Endometrial microvascular endothelial cells (primary cell): Measurements from ENCODE around the gene HSPA14. TPM values are rescaled to one million over a fixed set of nuclear protein-coding genes. Genes with fewer than 3 reads are reported as not detected.
"Not testable (repeated sequence)": the region's sequence is repeated elsewhere in the genome, so short reads cannot be mapped to it uniquely, and the experiment has no call there.

Source experiments
- in situ Hi-C: cut with HindIII; loops from 2 replicates; pipeline ENCODE4 v1.10.0; 2017; ENCODE audit warnings: low sequenced_read_pairs, low pct_unique_long_range_greater_than_20kb; ENCODE audit errors: inconsistent ontology term
- total RNA-seq: library from RNA; depleted of rRNA; stranded (reverse); fragments of >200 nt; gene quantifications from one replicate; pipeline ENCODE4 v1.2.3, GENCODE V29; 2015; ENCODE audit errors: inconsistent ontology term

HSPA14 gene
- total RNA-seq, 1 donor from 2014 or later: 18.9 TPM

GRCh38 chr10:14878266-14879123, 40.4 kb downstream of the HSPA14 start, which contains the start of gene SUV39H2:
SUV39H2 (plus strand) TSS chr10:14878866; CDS start chr10:14878889, 23 bp downstream.
- in situ Hi-C loops: no loop called here

GRCh38 chr10:14879124-14879927, 41.2 kb downstream of the HSPA14 start:
- in situ Hi-C loops: no loop called here

- in situ Hi-C loops: no loop called here
Measured at GRCh38 chr10:14879928-14880193, 41.8 kb downstream of the HSPA14 start.

GRCh38 chr10:14880229-14880628, 42.1 kb downstream of the HSPA14 start:
- in situ Hi-C loops: no loop called here

- in situ Hi-C loops: no loop called here
Measured at GRCh38 chr10:14884082-14884481, 46.0 kb downstream of the HSPA14 start.

- in situ Hi-C loops: no loop called here
Measured at GRCh38 chr10:14889318-14889717, 51.2 kb downstream of the HSPA14 start.

- in situ Hi-C loops: no loop called here
Measured at GRCh38 chr10:14891151-14891550, 53.0 kb downstream of the HSPA14 start.

GRCh38 chr10:14904316-14904732, 66.2 kb downstream of the HSPA14 start:
- in situ Hi-C loops: no loop called here

GRCh38 chr10:14904864-14905263, 66.8 kb downstream of the HSPA14 start:
- in situ Hi-C loops: no loop called here

- in situ Hi-C loops: no loop called here
Measured at GRCh38 chr10:14905890-14906289, 67.8 kb downstream of the HSPA14 start.

- in situ Hi-C loops: no loop called here
Measured at GRCh38 chr10:14906765-14907164, 68.7 kb downstream of the HSPA14 start.

GRCh38 chr10:14907591-14907990, 69.5 kb downstream of the HSPA14 start:
- in situ Hi-C loops: not testable (repeated sequence)

- in situ Hi-C loops: no loop called here
Measured at GRCh38 chr10:14909101-14909500, 71.0 kb downstream of the HSPA14 start.

GRCh38 chr10:14910953-14911352, 72.8 kb downstream of the HSPA14 start:
- in situ Hi-C loops: no loop called here

- in situ Hi-C loops: no loop called here
Measured at GRCh38 chr10:14911801-14912200, 73.7 kb downstream of the HSPA14 start.

- in situ Hi-C loops: no loop called here
Measured at GRCh38 chr10:14916600-14916999, 78.5 kb downstream of the HSPA14 start.

- in situ Hi-C loops: no loop called here
Measured at GRCh38 chr10:14917827-14918226, 79.7 kb downstream of the HSPA14 start.

GRCh38 chr10:14918964-14919363, 80.9 kb downstream of the HSPA14 start:
- in situ Hi-C loops: no loop called here
